ENCODE results near the gene MBD6.

DNA sequence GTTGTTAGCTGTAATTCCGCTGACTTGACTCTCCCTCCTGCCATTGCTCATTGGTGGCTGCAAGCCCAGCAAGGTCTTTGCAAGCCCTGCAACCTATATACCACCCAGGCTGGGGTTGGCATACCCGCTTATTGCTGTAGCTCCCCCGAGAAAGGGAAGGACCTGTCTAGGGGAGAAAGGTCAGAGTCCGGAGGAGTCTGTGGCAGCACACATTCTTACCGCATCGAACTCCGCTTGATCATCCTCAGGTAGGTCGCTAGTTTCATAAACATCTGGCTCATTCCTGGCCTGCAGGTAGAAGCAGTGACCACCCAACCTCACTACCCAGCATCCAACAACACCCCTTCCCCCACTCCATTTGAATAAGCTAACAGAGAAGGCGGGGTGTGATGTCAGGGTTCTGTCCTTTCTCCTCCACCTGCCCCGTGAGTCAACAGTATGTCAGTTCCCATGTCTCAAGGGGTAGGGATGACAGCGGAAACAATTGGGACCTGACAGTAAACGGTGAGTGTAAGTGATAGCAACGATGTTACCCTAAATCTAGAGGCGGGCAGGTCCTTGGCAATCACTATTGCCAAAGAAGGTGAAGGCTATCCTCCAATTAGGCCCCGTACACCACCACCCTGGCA, 23.3 kb downstream of the MBD6 start:
- TF ChIP-seq ELF4 (IDR thresholded peaks at IDR 0.05): no peak
- TF ChIP-seq SUZ12 (IDR thresholded peaks at IDR 0.05): no peak
- no peak for TF ChIP-seq FOXM1 (IDR thresholded peaks at IDR 0.05; ENCODE audit: borderline replicate concordance)
- no peak for TF ChIP-seq TARDBP (IDR thresholded peaks at IDR 0.05)
- TF ChIP-seq ARNT (IDR thresholded peaks at IDR 0.05): no peak
- no peak for TF ChIP-seq HDGF (IDR thresholded peaks at IDR 0.05; ENCODE audit: borderline replicate concordance)
- TF ChIP-seq, protein P1, sequence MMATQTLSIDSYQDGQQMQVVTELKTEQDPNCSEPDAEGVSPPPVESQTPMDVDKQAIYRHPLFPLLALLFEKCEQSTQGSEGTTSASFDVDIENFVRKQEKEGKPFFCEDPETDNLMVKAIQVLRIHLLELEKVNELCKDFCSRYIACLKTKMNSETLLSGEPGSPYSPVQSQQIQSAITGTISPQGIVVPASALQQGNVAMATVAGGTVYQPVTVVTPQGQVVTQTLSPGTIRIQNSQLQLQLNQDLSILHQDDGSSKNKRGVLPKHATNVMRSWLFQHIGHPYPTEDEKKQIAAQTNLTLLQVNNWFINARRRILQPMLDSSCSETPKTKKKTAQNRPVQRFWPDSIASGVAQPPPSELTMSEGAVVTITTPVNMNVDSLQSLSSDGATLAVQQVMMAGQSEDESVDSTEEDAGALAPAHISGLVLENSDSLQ (IDR thresholded peaks at IDR 0.05): no peak
- TF ChIP-seq CTBP1 (IDR thresholded peaks at IDR 0.05; ENCODE audit: borderline replicate concordance): no peak
- TF ChIP-seq SP1 (IDR thresholded peaks at IDR 0.05): no peak

Data from HEK293T (cell line).